ENCODE results near the gene ATP2A2. TPM values are rescaled to one million over a fixed set of nuclear protein-coding genes. Genes with fewer than 3 reads are reported as not detected.

The ATP2A2 gene
- total RNA-seq, 2 donors from 2014 or later: 248 to 311 TPM

DNA sequence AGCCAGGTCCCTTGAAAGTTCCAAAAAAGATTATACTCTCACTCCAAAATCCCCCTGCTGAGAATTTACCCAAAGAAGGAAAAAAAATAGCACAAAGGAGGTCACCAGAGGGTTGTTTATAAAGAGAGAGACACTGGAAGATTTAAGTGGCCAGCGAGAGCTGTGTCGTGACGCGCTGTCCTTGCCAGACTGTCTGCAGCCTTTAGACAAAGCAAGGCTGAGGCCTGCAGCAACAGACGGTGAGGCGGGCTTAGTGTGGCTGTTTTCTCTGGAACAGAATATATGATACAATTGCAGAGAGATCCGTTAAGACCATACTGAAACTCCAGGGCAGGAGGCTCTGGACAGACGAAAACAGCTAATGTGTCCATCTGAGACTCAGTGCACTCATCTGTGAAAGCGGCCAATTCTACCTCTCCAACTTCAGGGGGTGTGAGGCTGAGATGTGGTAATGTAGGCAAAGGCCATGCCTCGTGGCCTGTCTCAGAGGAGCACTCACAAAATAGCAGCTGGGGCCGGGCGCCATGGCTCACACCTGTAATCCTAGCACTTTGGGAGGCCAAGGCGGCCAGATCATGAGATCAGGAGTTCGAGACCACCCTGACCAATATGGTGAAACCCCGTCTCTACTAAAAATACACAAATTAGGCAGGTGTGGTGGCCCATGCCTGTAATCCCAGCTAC lies 86.3 kb downstream of the ATP2A2 start:
- Histone ChIP-seq H3K4me3 (no peak overlapping the region), H3K27me3 (no peaks in the 10 kb centered on the region), H3K4me1 (no peaks in the 10 kb centered on the region), H3K9me3 (no peaks in the 10 kb centered on the region), H3K9ac (ENCODE audit: low read depth in 2 of 2, low read length in 2 of 2) (peak overlapping the region in 1 of 2 donors; percentile 5), H3K36me3 (no peaks in the 10 kb centered on the region), H3K27ac (peak overlapping the region; percentile 44)
- no peak for DNase-seq
- intact Hi-C loops (cut with DNase I): no loop called here
- TF ChIP-seq, protein P1, sequence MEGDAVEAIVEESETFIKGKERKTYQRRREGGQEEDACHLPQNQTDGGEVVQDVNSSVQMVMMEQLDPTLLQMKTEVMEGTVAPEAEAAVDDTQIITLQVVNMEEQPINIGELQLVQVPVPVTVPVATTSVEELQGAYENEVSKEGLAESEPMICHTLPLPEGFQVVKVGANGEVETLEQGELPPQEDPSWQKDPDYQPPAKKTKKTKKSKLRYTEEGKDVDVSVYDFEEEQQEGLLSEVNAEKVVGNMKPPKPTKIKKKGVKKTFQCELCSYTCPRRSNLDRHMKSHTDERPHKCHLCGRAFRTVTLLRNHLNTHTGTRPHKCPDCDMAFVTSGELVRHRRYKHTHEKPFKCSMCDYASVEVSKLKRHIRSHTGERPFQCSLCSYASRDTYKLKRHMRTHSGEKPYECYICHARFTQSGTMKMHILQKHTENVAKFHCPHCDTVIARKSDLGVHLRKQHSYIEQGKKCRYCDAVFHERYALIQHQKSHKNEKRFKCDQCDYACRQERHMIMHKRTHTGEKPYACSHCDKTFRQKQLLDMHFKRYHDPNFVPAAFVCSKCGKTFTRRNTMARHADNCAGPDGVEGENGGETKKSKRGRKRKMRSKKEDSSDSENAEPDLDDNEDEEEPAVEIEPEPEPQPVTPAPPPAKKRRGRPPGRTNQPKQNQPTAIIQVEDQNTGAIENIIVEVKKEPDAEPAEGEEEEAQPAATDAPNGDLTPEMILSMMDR (IDR thresholded peaks at IDR 0.05): no peak

DNA sequence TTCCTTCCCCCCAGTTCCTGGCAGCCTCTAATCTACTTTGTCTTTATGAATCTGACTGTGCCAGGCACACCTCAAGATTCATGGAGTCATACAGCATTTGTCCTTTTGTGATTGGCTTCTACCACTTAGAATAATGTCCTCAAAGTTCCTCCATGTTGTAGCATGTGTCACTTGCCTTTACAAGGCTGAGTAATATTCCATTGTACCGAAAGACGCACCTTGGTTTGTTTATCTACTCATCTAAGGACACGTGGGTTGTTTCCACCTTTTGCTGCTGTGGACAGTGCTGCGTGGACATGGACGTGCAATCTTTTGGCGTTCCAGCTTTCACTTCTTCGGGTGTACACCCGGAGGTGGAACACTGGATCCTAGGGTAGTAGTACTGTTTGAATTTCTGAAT lies 88.9 kb downstream of the ATP2A2 start:
- H3K4me1 ChIP-seq: no peaks in the 10 kb centered on the region
- DNase-seq: no peak
- H3K9ac ChIP-seq (ENCODE audit: low read depth in 2 of 2, low read length in 2 of 2): no peak overlapping the region
- H3K9me3 ChIP-seq: no peaks in the 10 kb centered on the region
- intact Hi-C loops (cut with DNase I): no loop called here
- H3K27ac ChIP-seq: no peak overlapping the region
- TF ChIP-seq, protein P1 (IDR thresholded peaks at IDR 0.05): no peak
- H3K4me3 ChIP-seq: no peak overlapping the region
- H3K36me3 ChIP-seq: peaks cover 3% of the 10 kb centered on the region
- H3K27me3 ChIP-seq: no peaks in the 10 kb centered on the region

DNA sequence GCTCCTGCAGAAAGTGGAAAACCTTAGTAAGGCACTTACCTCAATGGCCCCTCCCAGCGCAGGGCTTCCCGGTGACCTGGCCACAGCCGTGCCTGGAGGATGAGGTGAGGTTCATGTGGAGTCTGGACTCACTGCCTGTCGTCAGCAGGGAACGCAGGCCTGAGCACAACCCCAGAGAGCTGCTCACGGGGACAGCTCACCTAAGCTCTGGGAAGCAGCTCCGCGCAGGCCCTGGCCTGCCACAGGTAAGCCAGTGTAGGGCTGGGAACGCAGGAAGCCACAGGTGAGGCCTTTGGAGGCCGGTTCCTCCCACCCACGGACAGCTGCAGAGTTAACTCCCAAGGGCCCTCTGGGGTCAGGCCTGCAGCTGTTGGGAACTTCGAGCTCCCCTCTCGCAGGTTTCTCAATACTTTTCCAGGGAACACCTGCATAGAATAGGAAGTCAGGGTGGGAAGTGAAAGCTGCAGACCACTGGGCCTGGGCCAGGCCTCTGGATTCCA lies 89.7 kb downstream of the ATP2A2 start:
- TF ChIP-seq, protein P1 (IDR thresholded peaks at IDR 0.05): no peak
- no peak overlapping the region for H3K27ac ChIP-seq
- H3K9ac ChIP-seq (ENCODE audit: low read depth in 2 of 2, low read length in 2 of 2): no peak overlapping the region
- no peak for DNase-seq
- H3K4me3 ChIP-seq: no peak overlapping the region
- H3K9me3 ChIP-seq: no peaks in the 10 kb centered on the region
- H3K27me3 ChIP-seq: no peaks in the 10 kb centered on the region
- intact Hi-C loops (cut with DNase I): no loop called here
- H3K4me1 ChIP-seq: no peaks in the 10 kb centered on the region
- peaks cover 11% of the 10 kb centered on the region for H3K36me3 ChIP-seq

DNA sequence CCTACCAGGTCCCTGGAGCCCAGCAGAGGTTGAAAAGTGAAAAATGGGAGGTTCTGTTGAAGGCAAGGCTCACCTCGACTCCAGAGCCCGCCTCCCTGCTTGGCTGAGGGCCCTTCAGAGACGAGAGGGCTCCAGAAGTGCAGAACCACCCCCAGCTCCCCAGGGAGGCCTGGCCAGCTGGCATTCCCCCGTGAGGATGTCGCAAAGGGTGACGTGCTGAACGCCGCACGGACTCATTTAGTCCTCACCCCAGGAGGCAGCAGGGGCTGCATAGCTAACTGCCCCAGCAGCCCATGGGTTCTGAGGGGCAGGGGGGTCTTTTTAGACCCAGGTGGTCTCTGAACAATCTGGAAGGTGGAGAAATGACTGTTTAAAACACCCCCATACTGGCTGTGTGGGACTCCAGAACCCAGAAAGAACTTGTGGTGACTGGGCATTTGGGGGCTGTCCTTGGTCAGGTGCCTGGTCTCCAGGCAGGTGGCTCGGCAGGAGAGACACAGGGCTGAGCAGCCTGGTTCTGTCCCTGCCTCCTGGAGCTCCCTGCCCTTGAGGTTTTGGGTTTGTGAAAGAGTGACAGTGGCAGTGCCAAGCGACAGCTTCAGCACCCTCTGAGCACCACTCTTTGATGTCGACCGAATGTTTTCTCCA lies 90.5 kb downstream of the ATP2A2 start:
- Histone ChIP-seq H3K9me3 (no peaks in the 10 kb centered on the region), H3K4me1 (no peaks in the 10 kb centered on the region), H3K27me3 (no peaks in the 10 kb centered on the region), H3K27ac (no peak overlapping the region), H3K36me3 (peaks cover 11% of the 10 kb centered on the region), H3K4me3 (no peak overlapping the region), H3K9ac (ENCODE audit: low read depth in 2 of 2, low read length in 2 of 2) (no peak overlapping the region)
- DNase-seq: no peak
- TF ChIP-seq, protein P1 (IDR thresholded peaks at IDR 0.05): no peak
- intact Hi-C loops (cut with DNase I): no loop called here

DNA sequence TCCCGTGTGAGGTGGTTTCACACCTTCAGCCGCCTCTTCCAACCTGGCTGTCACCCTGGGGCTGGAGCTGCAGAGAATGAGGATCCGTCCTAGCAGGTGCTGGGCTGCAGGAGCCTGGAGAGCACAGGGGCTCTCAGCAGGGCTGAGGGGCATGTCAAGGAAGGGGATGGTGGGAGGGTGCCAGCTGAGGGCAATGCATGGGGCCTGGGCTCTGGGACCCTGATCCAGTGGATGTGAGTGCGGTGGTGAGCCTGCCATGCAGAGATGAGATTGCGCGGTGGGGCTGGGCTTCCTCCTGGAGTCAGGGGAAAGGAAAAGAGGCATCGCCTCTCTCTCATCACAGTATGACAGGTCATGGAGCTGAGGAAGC lies 91.0 kb downstream of the ATP2A2 start:
- H3K9me3 ChIP-seq: no peaks in the 10 kb centered on the region
- no peaks in the 10 kb centered on the region for H3K27me3 ChIP-seq
- peaks cover 11% of the 10 kb centered on the region for H3K36me3 ChIP-seq
- H3K4me3 ChIP-seq: no peak overlapping the region
- H3K4me1 ChIP-seq: no peaks in the 10 kb centered on the region
- TF ChIP-seq, protein P1 (IDR thresholded peaks at IDR 0.05): no peak
- intact Hi-C loops (cut with DNase I): no loop called here
- H3K27ac ChIP-seq: no peak overlapping the region
- DNase-seq: no peak
- no peak overlapping the region for H3K9ac ChIP-seq (ENCODE audit: low read depth in 2 of 2, low read length in 2 of 2)

All from colonic mucosa (tissue), 4 donors.